Testis (tissue), 3 donors: Measurements from ENCODE around the gene AGBL4. TPM values are rescaled to one million over a fixed set of nuclear protein-coding genes. Genes with fewer than 3 reads are reported as not detected.
"Not testable (repeated sequence)": the region's sequence is repeated elsewhere in the genome, so short reads cannot be mapped to it uniquely, and the experiment has no call there.

Experiments used
- DNase-seq: peaks from one replicate; pipeline ENCODE4 v3.0.0-alpha.2; 2019
- H3K27ac ChIP-seq, 2 donors: fragments of 200-600 bp; sonication (generic); one replicate each; pipeline ENCODE4 v1.5.1; 2019
- H3K27me3 ChIP-seq: fragments of 200-600 bp; sonication (generic); one replicate; pipeline ENCODE4 v1.5.1; 2019
- H3K36me3 ChIP-seq: fragments of 200-600 bp; sonication (generic); one replicate; pipeline ENCODE4 v1.5.1; 2017; ENCODE audit warnings: low read depth; ENCODE audit errors: missing control alignments
- H3K4me1 ChIP-seq: fragments of 200-600 bp; sonication (generic); one replicate; pipeline ENCODE4 v1.5.1; 2019
- H3K4me3 ChIP-seq, 2 donors: fragments of 200-600 bp; sonication (generic); one replicate each; pipeline ENCODE4 v1.5.1; 2017 to 2019
- H3K9me3 ChIP-seq: fragments of 200-600 bp; sonication (generic); one replicate; pipeline ENCODE4 v1.5.1; 2017
- CTCF ChIP-seq, 3 experiments: fragments of 450-650 bp in 2 of 3; fragments of 200-600 bp in 1 of 3; sonication (generic) in 1 of 3; IDR thresholded peaks; one replicate each; pipeline ENCODE4 v1.5.1; 2016 to 2019; ENCODE audit warnings: antibody characterized with exemption in 3 of 3, mild to moderate bottlenecking in 2 of 3, moderate library complexity in 1 of 3
- POLR2A ChIP-seq: fragments of 450-650 bp; IDR thresholded peaks from one replicate; pipeline ENCODE4 v1.6.1; 2017; ENCODE audit warnings: antibody characterized with exemption, mild to moderate bottlenecking, moderate library complexity
- WGBS, 2 donors: methylation state at CpG; one replicate each; pipeline ENCODE4 v1.1.5; 2018; 5-methylcytosine and 5-hydroxymethylcytosine counted together
- intact Hi-C: fragments of 100-400 bp; cut with DNase I; formaldehyde crosslinking; loops from one replicate; pipeline ENCODE4 v1.15.1; 2023; ENCODE audit warnings: low total_unique reads
- polyA plus RNA-seq: library from polyadenylated mRNA; stranded (reverse); fragments of 350-450 nt; fragmentation: Illumina TruSeq; extraction: RNeasy Lipid Tissue Mini Kit (QIAGEN cat#74804); gene quantifications from one replicate; pipeline ENCODE4 v1.2.3, GENCODE V29; 2014; ENCODE audit warnings: low read depth, low replicate concordance; ENCODE audit not compliant: insufficient read depth
- total RNA-seq, 2 donors: library from RNA; depleted of rRNA; stranded (reverse); fragments of >200 nt; gene quantifications; one replicate each; pipeline ENCODE4 v1.2.3, GENCODE V29; 2016

The AGBL4 gene
- total and polyA plus RNA-seq, 3 donors from 2014 or later, result 3.3 to 6.9 (median 5.8) TPM

GRCh38 chr1:49307457-49307856 is 716.3 kb downstream of the AGBL4 start:
- no peak for DNase-seq
- Histone ChIP-seq H3K4me1 (no peaks in the 10 kb centered on the region), H3K36me3 (no peaks in the 10 kb centered on the region), H3K27ac (no peak overlapping the region), H3K4me3 (no peak overlapping the region), H3K27me3 (no peaks in the 10 kb centered on the region), H3K9me3 (no peaks in the 10 kb centered on the region)
- intact Hi-C loops, result no loop called here
- no peak for TF ChIP-seq CTCF (IDR thresholded peaks at IDR 0.05)

- 92 to 100% methylated on average over 1 of the region's 1 CpG for WGBS, 2 donors
- Histone ChIP-seq H3K27ac (no peak overlapping the region), H3K9me3 (no peaks in the 10 kb centered on the region)
Measured at GRCh38 chr1:49306507-49307070, 717.2 kb downstream of the AGBL4 start.

GRCh38 chr1:49302400-49302799 is 721.4 kb downstream of the AGBL4 start:
- intact Hi-C loops, result not testable (repeated sequence)
- WGBS, 2 donors, result 85 to 93% methylated on average over 2 of the region's 2 CpGs

More at GRCh38 chr1:49306507-49307070, 717.2 kb downstream of the AGBL4 start:
- no peak for DNase-seq
- Histone ChIP-seq H3K27me3 (no peaks in the 10 kb centered on the region), H3K4me1 (no peaks in the 10 kb centered on the region), H3K4me3 (no peak overlapping the region), H3K36me3 (no peaks in the 10 kb centered on the region)
- TF ChIP-seq POLR2A (no peak), CTCF (IDR thresholded peaks at IDR 0.05) (no peak)
- intact Hi-C loops, result no loop called here

GRCh38 chr1:49298304-49298703 is 725.5 kb downstream of the AGBL4 start:
- peak; percentile 67 for DNase-seq
- Histone ChIP-seq H3K36me3 (no peaks in the 10 kb centered on the region), H3K9me3 (no peaks in the 10 kb centered on the region), H3K27ac (no peak overlapping the region), H3K27me3 (no peaks in the 10 kb centered on the region), H3K4me1 (no peaks in the 10 kb centered on the region), H3K4me3 (no peak overlapping the region)
- 43 to 45% methylated on average over 2 of the region's 2 CpGs for WGBS, 2 donors
- intact Hi-C loops, result no loop called here
- no peak for TF ChIP-seq CTCF (IDR thresholded peaks at IDR 0.05)
- TF ChIP-seq POLR2A, result no peak

More at GRCh38 chr1:49302400-49302799, 721.4 kb downstream of the AGBL4 start:
- not testable (repeated sequence) for H3K27ac ChIP-seq, H3K36me3 ChIP-seq, H3K4me3 ChIP-seq, H3K4me1 ChIP-seq, H3K27me3 ChIP-seq, DNase-seq, H3K9me3 ChIP-seq

- TF ChIP-seq CTCF (IDR thresholded peaks at IDR 0.05) (no peak), POLR2A (no peak)
- H3K4me3 ChIP-seq, result no peak overlapping the region
- WGBS, 2 donors, result 27 to 68% methylated on average over 4 of the region's 4 CpGs
- H3K9me3 ChIP-seq, result no peaks in the 10 kb centered on the region
- H3K36me3 ChIP-seq, result no peaks in the 10 kb centered on the region
- DNase-seq, result no peak
- no peaks in the 10 kb centered on the region for H3K4me1 ChIP-seq
- no peak overlapping the region for H3K27ac ChIP-seq
- H3K27me3 ChIP-seq, result no peaks in the 10 kb centered on the region
- intact Hi-C loops, result no loop called here
Measured at GRCh38 chr1:49297783-49298182, 726.0 kb downstream of the AGBL4 start.
